HG02970 (cell line): ENCODE data around the gene FAM47C.
"Not testable (repeated sequence)": the region's sequence is repeated elsewhere in the genome, so short reads cannot be mapped to it uniquely, and the experiment has no call there.

ENCODE experiments used
- ATAC-seq: cut with Tn5 transposase; IDR thresholded peaks from one replicate; pipeline ENCODE4 v1.9.1; 2021; ENCODE audit warnings: mild to moderate bottlenecking, moderate library complexity, moderate number of reproducible peaks; ENCODE audit not compliant: unreplicated experiment, low FRiP score

The FAM47C gene

GRCh38 chrX:37008182-37008581 is at the start of gene FAM47C:
Gene FAM47C (plus strand): TSS chrX:37008366. CDS start chrX:37008411, 45 bp downstream.
- ATAC-seq: not testable (repeated sequence)

GRCh38 chrX:36961590-36961989 is 46.6 kb upstream of the FAM47C start:
- ATAC-seq: no peak

- no peak for ATAC-seq
These were observed 44.9 kb upstream of the FAM47C start for GRCh38 chrX:36963069-36963808.

- no peak for ATAC-seq
These were observed 44.3 kb upstream of the FAM47C start for GRCh38 chrX:36963852-36964251.

GRCh38 chrX:36973575-36973974 is 34.6 kb upstream of the FAM47C start:
- ATAC-seq: no peak

GRCh38 chrX:36974911-36975310 is 33.3 kb upstream of the FAM47C start:
- no peak for ATAC-seq

- ATAC-seq: no peak
These were observed 29.3 kb upstream of the FAM47C start for GRCh38 chrX:36978886-36979285.

- no peak for ATAC-seq
These were observed 24.3 kb upstream of the FAM47C start for GRCh38 chrX:36983831-36984230.

- ATAC-seq: not testable (repeated sequence)
These were observed 22.6 kb upstream of the FAM47C start for GRCh38 chrX:36985416-36986209.

- ATAC-seq: no peak
These were observed 21.9 kb upstream of the FAM47C start for GRCh38 chrX:36986231-36986630.

- not testable (repeated sequence) for ATAC-seq
These were observed 21.0 kb upstream of the FAM47C start for GRCh38 chrX:36987212-36987611.

- no peak for ATAC-seq
These were observed 8.0 kb upstream of the FAM47C start for GRCh38 chrX:37000140-37000539.

- ATAC-seq: no peak
These were observed 2.3 kb downstream of the FAM47C start for GRCh38 chrX:37010496-37010895.

GRCh38 chrX:37034260-37034659 is 26.1 kb downstream of the FAM47C start:
- ATAC-seq: not testable (repeated sequence)

GRCh38 chrX:37036674-37037220 is 28.6 kb downstream of the FAM47C start:
- not testable (repeated sequence) for ATAC-seq

- ATAC-seq: not testable (repeated sequence)
These were observed 30.6 kb downstream of the FAM47C start for GRCh38 chrX:37038814-37039213.

- ATAC-seq: not testable (repeated sequence)
These were observed 35.1 kb downstream of the FAM47C start for GRCh38 chrX:37042956-37043885.

- no peak for ATAC-seq
These were observed 39.6 kb downstream of the FAM47C start for GRCh38 chrX:37047776-37048175.

- not testable (repeated sequence) for ATAC-seq
These were observed 49.4 kb downstream of the FAM47C start for GRCh38 chrX:37057572-37057971.

- no peak for ATAC-seq
These were observed 52.8 kb downstream of the FAM47C start for GRCh38 chrX:37060999-37061398.
